HCT116 (cell line): ENCODE results near the gene SRGAP2B.
"Not testable (repeated sequence)": the region's sequence is repeated elsewhere in the genome, so short reads cannot be mapped to it uniquely, and the experiment has no call there.

Experiments
- CEBPB ChIP-seq: IDR thresholded peaks from 2 replicates; pipeline ENCODE4 v1.6.1; 2012; ENCODE audit warnings: low read depth
- EZH2 ChIP-seq: fragments of 200-600 bp; sonication (generic); IDR thresholded peaks from 2 replicates; pipeline ENCODE4 v1.6.1; 2017; ENCODE audit warnings: antibody characterized with exemption, mixed run types
- POLR2A ChIP-seq: IDR thresholded peaks from 2 replicates; pipeline ENCODE4 v1.7.0; 2011; ENCODE audit warnings: borderline replicate concordance; ENCODE audit not compliant: insufficient read depth, insufficient read length; ENCODE audit errors: extremely low read depth
- RAD21 ChIP-seq: IDR thresholded peaks from 2 replicates; pipeline ENCODE4 v1.6.1; 2012; ENCODE audit warnings: low read depth, mild to moderate bottlenecking
- SRF ChIP-seq: IDR thresholded peaks from 2 replicates; pipeline ENCODE4 v1.6.1; 2012; ENCODE audit warnings: low read depth
- TF ChIP-seq, protein P1 (sequence below), 3 experiments: fragments of 200-600 bp in 1 of 3; sonication (generic) in 1 of 3; IDR thresholded peaks in 2 of 3; conservative IDR thresholded peaks in 1 of 3; 2 replicates each; pipeline ENCODE4 v1.5.1; 2012 to 2017; ENCODE audit warnings: low read depth in 2 of 3, low read length in 2 of 3, antibody characterized with exemption in 1 of 3, borderline replicate concordance in 1 of 3, control low read depth in 1 of 3, mild to moderate bottlenecking in 1 of 3, mixed read lengths in 1 of 3, mixed run types in 1 of 3, moderate library complexity in 1 of 3; ENCODE audit not compliant: insufficient read depth in 1 of 3

DNA sequence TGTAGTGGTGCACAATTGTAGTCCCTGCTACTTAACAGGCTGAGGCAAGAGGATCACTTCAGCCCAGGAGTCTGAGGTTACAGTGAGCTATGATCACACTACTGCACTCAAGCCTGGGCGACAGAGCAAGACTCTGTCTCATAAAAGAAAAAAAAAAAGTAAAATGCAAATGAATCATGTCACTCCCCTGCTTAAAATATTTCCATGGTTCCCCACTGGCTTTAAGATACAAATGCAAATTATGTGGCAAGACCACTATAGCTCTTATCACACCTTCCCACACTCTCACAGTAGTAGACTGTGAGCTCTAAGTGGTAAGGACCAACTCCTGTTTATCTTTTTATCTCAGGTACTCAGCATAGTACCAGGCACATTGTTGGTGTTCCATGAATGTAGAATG, 53.6 kb downstream of the SRGAP2B start:
- TF ChIP-seq RAD21, SRF, CEBPB, POLR2A, EZH2: not testable (repeated sequence)
- TF ChIP-seq, protein P1, sequence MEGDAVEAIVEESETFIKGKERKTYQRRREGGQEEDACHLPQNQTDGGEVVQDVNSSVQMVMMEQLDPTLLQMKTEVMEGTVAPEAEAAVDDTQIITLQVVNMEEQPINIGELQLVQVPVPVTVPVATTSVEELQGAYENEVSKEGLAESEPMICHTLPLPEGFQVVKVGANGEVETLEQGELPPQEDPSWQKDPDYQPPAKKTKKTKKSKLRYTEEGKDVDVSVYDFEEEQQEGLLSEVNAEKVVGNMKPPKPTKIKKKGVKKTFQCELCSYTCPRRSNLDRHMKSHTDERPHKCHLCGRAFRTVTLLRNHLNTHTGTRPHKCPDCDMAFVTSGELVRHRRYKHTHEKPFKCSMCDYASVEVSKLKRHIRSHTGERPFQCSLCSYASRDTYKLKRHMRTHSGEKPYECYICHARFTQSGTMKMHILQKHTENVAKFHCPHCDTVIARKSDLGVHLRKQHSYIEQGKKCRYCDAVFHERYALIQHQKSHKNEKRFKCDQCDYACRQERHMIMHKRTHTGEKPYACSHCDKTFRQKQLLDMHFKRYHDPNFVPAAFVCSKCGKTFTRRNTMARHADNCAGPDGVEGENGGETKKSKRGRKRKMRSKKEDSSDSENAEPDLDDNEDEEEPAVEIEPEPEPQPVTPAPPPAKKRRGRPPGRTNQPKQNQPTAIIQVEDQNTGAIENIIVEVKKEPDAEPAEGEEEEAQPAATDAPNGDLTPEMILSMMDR (IDR thresholded peaks at IDR 0.05 in 2 of 3, conservative IDR thresholded peaks at IDR 0.05 in 1 of 3; ENCODE audit: borderline replicate concordance in 1 of 3, insufficient read depth in 1 of 3, low read depth in 2 of 3, low read length in 2 of 3): not testable (repeated sequence)
